Measurements from ENCODE around the gene HDGF.

- no peak for TF ChIP-seq CTCF (IDR thresholded peaks at IDR 0.05)
- no peak for TF ChIP-seq POLR2A (IDR thresholded peaks at IDR 0.05)
These were observed 47.7 kb downstream of the HDGF start for GRCh38 chr1:156703741-156704140.
